Activated B cell treated with CpG ODN at 0.5 μM for 24 hours (primary cell): ENCODE data around the gene TBX5. TPM values are rescaled to one million over a fixed set of nuclear protein-coding genes. Genes with fewer than 3 reads are reported as not detected.

Source experiments
- ATAC-seq: fragments of 200-7000 bp; cut with Tn5 transposase; one replicate; pipeline ENCODE4 v1.10.0; 2021; ENCODE audit warnings: low read depth, mild to moderate bottlenecking, moderate library complexity
- CTCF ChIA-PET: fragments of 350-600 bp; sonication (Branson Sonifier 250); formaldehyde crosslinking; loops from one replicate; lab custom pipeline; 2021; ENCODE audit warnings: antibody characterized with exemption; lab: Charles Lee
- POLR2A ChIA-PET: fragments of 350-600 bp; sonication (Branson Sonifier 250); formaldehyde crosslinking; loops from one replicate; lab custom pipeline; 2021; ENCODE audit warnings: antibody characterized with exemption; lab: Charles Lee
- DNase-seq: peaks from one replicate; pipeline ENCODE4 v3.0.0; 2022
- H3K27ac Mint-ChIP-seq: one replicate; pipeline ENCODE4 v1.8.0; 2020; ENCODE audit warnings: mixed read lengths
- H3K27me3 Mint-ChIP-seq: one replicate; pipeline ENCODE4 v1.8.0; 2021; ENCODE audit warnings: mixed read lengths
- H3K36me3 Mint-ChIP-seq: one replicate; pipeline ENCODE4 v1.8.0; 2021; ENCODE audit warnings: low read depth, mixed read lengths
- H3K4me1 Mint-ChIP-seq: one replicate; pipeline ENCODE4 v1.8.0; 2021; ENCODE audit warnings: mixed read lengths
- H3K4me3 Mint-ChIP-seq: one replicate; pipeline ENCODE4 v1.8.0; 2020; ENCODE audit warnings: mild to moderate bottlenecking, mixed read lengths
- H3K9me3 Mint-ChIP-seq: one replicate; pipeline ENCODE4 v1.8.0; 2020; ENCODE audit warnings: mixed read lengths
- CTCF ChIP-seq: fragments of 200-600 bp; IDR thresholded peaks from one replicate; pipeline ENCODE4 v1.8.0; 2022; ENCODE audit warnings: antibody characterized with exemption, mild to moderate bottlenecking
- intact Hi-C: fragments of 100-400 bp; cut with micrococcal nuclease; formaldehyde crosslinking; loops from one replicate; pipeline ENCODE4 v1.15.1; 2024
- total RNA-seq: library from RNA; stranded (reverse); gene quantifications from 2 replicates; pipeline ENCODE4 v1.2.3, GENCODE V29; 2022

Gene TBX5
- total RNA-seq, 1 donor from 2014 or later = not detected

- H3K9me3 Mint-ChIP-seq = peaks cover 2% of the 10 kb centered on the region
- no peak for TF ChIP-seq CTCF
- POLR2A ChIA-PET = no interaction called here
These were observed 34.7 kb downstream of the TBX5 start for GRCh38 chr12:114371250-114371649.

GRCh38 chr12:114368685-114369452, 37.1 kb downstream of the TBX5 start:
- peaks cover 2% of the 10 kb centered on the region for H3K9me3 Mint-ChIP-seq
- H3K4me1 Mint-ChIP-seq = no peaks in the 10 kb centered on the region
- H3K4me3 Mint-ChIP-seq = no peak overlapping the region
- H3K27ac Mint-ChIP-seq = no peak overlapping the region
- H3K27me3 Mint-ChIP-seq = peaks cover 3% of the 10 kb centered on the region
- ChIA-PET CTCF (no interaction called here), POLR2A (no interaction called here)
- H3K36me3 Mint-ChIP-seq = no peaks in the 10 kb centered on the region
- intact Hi-C loops = no loop called here
- TF ChIP-seq CTCF = no peak
- DNase-seq (no peak), ATAC-seq (no peak)

More at GRCh38 chr12:114371250-114371649, 34.7 kb downstream of the TBX5 start:
- H3K27ac Mint-ChIP-seq = no peak overlapping the region
- H3K27me3 Mint-ChIP-seq = peaks cover 8% of the 10 kb centered on the region
- DNase-seq = no peak
- intact Hi-C loops = no loop called here
- no peaks in the 10 kb centered on the region for H3K36me3 Mint-ChIP-seq
- H3K4me1 Mint-ChIP-seq = peaks cover 3% of the 10 kb centered on the region
- no peak for ATAC-seq
- no peak overlapping the region for H3K4me3 Mint-ChIP-seq
- CTCF ChIA-PET = no interaction called here

GRCh38 chr12:114361992-114362391, 44.0 kb downstream of the TBX5 start:
- ChIA-PET CTCF (no interaction called here), POLR2A (no interaction called here)
- Mint-ChIP-seq H3K27ac (no peak overlapping the region), H3K4me3 (no peak overlapping the region), H3K9me3 (peaks cover 2% of the 10 kb centered on the region), H3K36me3 (no peaks in the 10 kb centered on the region), H3K27me3 (no peaks in the 10 kb centered on the region), H3K4me1 (no peaks in the 10 kb centered on the region)
- intact Hi-C loops = no loop called here
- TF ChIP-seq CTCF = no peak
- DNase-seq (no peak), ATAC-seq (no peak)

- DNase-seq = no peak
- Mint-ChIP-seq H3K4me3 (no peak overlapping the region), H3K36me3 (no peaks in the 10 kb centered on the region), H3K9me3 (no peaks in the 10 kb centered on the region), H3K4me1 (no peaks in the 10 kb centered on the region), H3K27ac (no peak overlapping the region), H3K27me3 (no peaks in the 10 kb centered on the region)
- CTCF ChIA-PET = no interaction called here
- no peak for TF ChIP-seq CTCF
- POLR2A ChIA-PET = no interaction called here
- intact Hi-C loops = no loop called here
- ATAC-seq = no peak
These were observed 44.4 kb downstream of the TBX5 start for GRCh38 chr12:114361545-114361944.

GRCh38 chr12:114360485-114360884, 45.5 kb downstream of the TBX5 start:
- ATAC-seq (no peak), DNase-seq (no peak)
- H3K4me1 Mint-ChIP-seq = no peaks in the 10 kb centered on the region
- H3K27ac Mint-ChIP-seq = no peak overlapping the region
- ChIA-PET CTCF (no interaction called here), POLR2A (no interaction called here)
- TF ChIP-seq CTCF = no peak
- intact Hi-C loops = no loop called here
- no peak overlapping the region for H3K4me3 Mint-ChIP-seq
- no peaks in the 10 kb centered on the region for H3K36me3 Mint-ChIP-seq
- H3K9me3 Mint-ChIP-seq = no peaks in the 10 kb centered on the region
- H3K27me3 Mint-ChIP-seq = no peaks in the 10 kb centered on the region
